GM18909 (cell line): ENCODE data around the gene DARS1.

ENCODE experiments used
- ATAC-seq: cut with Tn5 transposase; IDR thresholded peaks from one replicate; pipeline ENCODE4 v1.9.1; 2021; ENCODE audit warnings: mild to moderate bottlenecking; ENCODE audit not compliant: unreplicated experiment, poor library complexity

Gene DARS1

DNA sequence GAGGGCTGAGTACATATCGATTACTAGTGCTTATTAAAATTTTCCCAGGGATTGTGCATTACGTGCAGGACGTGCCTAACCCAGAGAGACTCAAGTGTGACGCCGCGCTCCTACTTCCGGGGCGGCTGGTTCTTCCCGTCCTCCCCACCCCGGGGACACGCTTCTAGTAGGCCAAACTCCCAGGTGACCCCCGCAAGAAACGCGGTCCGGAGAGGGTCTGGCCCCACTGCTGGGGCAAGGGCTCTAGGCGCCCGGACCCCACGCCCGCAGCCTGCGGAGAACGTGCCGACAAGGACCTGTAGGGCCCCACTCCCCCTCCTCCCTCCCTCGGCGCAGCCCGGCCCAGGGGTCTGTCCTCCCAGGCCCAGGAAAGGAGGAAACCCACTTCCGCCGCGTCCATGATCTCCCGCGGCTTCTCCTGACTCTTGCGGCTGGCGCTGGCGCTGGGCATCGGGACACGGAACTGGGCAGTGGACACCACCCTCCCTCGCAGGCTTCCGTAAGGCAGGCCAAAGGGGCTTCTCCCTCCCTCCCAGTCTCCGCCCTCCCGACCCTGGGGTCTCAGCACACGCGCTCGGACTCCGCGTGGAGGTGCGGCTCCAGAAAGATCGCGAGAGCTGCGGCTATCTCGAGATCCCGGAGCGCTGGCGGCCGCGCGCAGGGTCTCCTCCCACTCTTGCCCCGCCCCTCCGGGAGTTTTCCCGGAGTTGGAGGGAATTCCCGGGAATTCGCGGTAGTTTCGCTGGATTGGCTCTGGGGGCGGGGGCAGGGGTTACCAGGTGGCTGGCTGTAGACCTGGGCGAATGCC, at the start of gene DARS1:
Gene DARS1, minus strand, starts transcription at position 609 of the 808 bp plus-strand sequence. Its CDS starts 158 bp downstream, at position 451.
- ATAC-seq: peak; percentile 83

DNA sequence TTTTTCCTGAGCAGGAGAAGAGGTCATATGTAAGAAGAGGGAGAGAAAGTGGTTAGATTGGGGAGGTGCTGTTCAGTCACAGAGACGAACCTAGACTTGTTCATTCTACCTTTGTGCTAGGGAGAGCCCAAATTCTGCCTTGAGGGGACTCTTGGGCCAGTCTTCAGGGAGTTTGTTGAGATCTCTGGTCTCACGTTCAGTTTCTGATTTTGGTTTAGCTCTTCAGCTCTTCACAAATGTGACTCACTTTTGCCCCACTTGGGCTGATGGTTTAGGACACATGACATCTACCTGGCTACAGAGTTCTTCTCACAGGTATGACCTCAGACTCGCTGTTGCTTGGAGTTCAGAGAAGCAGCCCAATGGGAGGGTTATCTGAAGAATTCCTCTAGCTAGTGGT, 49.2 kb upstream of the DARS1 start:
- ATAC-seq: no peak

GRCh38 chr2:136032817-136033535, 47.5 kb upstream of the DARS1 start:
- ATAC-seq: no peak

GRCh38 chr2:136032192-136032591, 46.8 kb upstream of the DARS1 start:
- no peak for ATAC-seq

- no peak for ATAC-seq
Observed at GRCh38 chr2:136031711-136032110, 46.3 kb upstream of the DARS1 start.

- no peak for ATAC-seq
Observed at GRCh38 chr2:136030406-136030805, 45.0 kb upstream of the DARS1 start.

DNA sequence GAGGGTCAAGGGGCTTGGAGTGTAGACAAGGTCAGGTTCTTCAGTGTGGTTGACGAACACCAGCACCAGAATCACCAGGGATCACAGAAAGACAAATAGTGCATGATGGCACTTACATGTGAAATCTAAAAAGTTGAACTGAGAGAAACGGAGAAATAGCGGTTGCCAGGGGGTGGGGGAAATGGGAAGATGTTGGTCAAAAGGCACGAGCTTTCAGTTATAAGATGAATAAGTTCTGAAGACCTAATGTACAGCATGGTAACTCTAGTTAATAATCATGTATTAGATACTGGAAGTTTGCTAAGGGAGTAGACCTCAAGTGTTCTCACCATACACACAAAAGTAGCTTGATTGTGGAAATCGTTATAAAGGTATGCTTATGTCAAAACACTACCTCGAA, 43.7 kb upstream of the DARS1 start:
- peak; percentile 81 for ATAC-seq

DNA sequence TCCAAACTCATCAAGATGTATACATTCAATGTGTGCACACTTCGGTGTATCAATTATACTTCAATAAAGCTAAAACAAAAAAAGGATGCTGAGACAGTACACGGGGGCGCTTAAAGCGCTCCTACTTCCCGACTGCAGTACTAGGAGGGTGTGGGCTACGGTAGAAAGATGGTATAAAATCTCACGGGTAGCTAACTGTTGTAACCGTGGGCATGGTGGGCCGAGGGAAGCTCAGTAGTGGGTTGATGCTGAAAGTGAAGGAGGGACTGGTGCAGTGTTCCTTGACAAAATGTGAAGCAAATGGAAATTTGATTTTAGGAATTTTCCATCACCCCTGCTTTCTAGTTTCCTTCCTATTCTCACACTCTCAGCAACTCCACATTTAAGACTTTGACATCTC, 42.6 kb upstream of the DARS1 start:
- ATAC-seq: no peak

GRCh38 chr2:136027112-136027511, 41.7 kb upstream of the DARS1 start:
- no peak for ATAC-seq

DNA sequence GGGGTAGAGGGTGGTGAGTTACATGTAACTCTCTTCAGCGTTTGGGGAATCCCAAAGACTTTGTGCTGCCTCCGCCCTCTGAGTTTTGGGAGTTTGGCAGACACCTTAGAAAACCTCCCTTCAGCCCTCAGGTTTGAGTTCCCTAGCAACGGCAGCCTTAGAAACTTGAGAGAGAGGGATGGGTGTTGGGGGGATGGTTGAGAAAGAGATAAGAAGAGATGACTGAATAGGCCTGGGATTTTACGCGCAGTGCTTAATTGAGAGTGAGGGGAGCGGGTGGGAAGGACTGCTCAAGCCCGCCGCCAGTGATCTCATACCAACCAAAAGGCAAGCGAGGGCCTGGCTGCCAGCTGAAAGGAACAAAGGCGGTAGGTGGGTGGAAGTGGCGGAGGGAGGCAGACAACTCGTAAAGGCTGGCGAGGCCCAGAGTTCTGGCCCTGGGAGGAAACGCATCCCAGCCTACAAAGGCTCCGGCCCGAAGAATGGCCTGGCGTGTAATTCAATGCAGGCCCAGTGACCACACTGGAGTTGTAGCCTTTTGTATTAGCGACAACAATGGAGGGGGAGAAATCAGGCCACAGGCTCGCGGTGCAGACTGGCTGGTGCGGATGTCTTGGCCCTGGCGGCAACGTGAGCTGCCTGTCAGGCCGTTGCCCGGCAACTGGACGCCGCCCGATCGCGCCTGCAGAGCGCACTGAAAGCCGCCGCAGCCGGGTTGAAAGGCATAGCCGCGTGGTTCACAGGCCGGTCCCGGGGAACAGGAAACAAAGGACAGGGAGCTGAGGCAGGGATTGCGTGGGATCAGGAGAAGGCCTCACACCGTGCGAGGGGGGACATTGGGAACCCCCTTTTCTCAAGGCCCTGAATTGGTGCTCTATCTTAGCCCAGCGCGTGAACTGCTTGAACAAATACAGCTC, 39.9 kb upstream of the DARS1 start:
- peak; percentile 69 for ATAC-seq

DNA sequence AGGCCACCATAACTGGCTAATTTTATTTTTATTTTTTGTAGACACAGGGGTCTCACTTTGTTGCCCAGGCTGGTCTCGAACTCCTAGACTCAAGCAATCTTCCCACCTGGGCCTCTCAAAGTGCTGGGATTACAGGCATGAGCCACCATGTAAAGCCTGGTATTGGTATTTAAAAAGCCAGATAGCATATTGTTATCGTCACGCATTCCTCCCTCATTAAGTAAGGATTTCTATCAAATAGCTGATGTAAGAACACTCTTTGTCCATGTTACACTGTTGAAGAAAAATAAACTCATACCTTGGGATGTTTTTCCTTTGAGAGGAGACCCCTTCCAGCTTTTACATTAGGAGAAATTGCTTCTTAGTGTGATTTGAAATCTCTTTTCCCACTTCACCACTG, 39.2 kb upstream of the DARS1 start:
- ATAC-seq: no peak

- ATAC-seq: no peak
Observed at GRCh38 chr2:136024185-136024584, 38.8 kb upstream of the DARS1 start.

DNA sequence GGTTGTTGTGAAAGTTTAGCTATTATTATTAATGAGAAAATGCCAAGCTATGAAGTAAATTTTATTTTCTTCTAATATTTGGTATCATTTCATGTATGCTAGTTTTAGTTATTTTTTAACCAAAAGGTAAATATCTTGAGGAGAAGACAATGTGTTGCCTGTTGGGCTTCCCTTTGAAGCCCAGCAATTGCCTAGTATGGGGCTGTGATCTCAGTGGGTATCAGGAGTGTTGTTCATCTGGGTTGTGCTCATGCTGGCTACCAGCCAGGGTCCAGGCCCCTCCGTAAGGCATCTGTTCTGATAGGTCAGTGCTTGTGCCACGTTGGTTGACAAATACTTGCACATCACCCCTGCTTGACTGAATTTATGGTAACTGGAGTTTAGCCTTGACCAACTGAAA, 38.0 kb upstream of the DARS1 start:
- ATAC-seq: no peak

DNA sequence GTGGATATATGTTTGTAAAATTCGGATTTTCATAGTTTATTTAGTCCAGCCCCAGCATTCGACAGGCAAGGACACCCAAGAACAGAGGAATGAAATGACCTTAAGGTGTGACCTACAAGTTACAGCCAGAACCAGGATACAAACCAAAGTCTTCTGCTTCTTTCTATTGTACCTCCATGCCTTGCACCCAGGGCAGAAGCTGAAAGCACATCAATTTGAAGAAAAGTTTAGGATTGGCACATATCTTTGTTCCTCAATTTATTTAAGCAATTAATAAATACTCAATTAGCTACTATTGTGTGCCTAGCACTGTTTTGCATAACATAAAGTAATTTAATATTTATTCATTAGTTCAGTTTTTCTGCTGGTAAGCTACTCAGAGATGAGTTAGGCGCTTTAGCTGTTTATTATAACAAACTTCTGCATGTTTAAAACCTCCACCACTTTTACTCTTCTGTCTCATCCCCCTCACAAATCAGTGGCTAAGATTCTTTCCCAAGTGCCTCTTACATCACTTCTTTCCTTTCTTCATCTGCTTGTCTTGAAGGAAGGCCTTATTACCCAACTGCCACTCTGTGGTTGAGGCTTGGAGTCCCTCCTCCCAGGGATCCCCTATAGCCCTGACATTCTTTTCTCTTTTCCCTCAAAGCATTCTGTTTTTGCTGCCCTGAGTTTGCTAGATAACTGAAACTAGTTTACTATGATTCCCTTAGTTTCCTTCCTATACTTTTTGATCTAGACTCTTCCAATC, 37.1 kb upstream of the DARS1 start:
- no peak for ATAC-seq

DNA sequence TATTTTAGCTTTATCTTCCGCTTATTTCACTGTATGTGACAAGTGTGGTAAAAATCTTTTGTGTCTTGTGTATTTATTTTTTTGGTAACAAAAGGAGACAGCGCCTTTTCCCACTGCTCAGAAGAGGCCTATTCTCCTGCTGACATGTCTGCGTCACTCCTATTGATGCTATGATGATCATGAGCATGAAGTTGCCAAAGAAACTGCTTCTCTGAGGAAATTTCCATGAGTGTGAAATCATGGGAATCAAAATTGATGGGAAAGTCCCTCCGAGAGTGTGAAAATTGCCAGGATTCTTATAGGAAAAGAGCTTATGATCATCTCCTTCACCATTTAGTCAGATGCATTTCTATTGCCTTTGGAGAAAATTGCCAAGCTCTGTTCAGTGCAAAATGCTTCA, 36.5 kb upstream of the DARS1 start:
- ATAC-seq: no peak

DNA sequence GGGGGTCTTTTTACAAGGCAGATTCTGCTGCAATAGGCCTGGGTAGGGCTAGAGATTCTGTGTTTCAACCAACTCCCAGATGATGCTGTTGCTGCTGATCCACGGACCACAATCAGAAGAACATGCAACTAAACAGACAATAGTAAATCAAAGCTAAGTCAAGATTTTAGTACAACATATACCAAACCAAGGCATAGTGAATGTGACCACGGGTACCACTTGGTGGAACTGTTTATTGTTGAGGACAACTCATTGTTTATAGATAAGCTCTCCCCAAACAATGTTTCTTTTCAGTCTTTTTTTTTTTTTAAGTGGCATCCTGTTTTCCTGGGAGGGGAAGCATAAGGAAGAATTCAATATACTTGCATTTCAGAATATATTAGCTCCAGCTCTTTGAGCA, 36.0 kb upstream of the DARS1 start:
- no peak for ATAC-seq

DNA sequence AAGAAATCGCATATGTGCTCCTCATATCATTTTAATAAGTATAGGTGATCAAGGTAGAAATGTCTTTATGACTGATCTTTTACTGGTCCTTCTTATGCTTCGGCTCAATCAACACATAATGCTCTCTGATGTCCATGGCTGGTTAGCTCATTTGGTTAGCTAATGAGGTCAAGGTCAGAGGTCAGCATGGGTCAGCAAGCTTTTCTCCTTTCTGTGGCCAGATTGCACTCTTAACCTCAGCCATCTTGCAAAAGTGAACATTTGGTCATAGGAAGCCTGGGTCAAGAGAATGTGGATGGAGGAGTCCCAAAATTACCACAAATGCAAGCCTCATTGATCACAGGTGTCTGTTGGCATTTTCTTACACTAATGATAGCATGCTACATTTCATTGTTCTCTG, 35.4 kb upstream of the DARS1 start:
- ATAC-seq: peak; percentile 39

- ATAC-seq: no peak
Observed at GRCh38 chr2:136019825-136020224, 34.4 kb upstream of the DARS1 start.

DNA sequence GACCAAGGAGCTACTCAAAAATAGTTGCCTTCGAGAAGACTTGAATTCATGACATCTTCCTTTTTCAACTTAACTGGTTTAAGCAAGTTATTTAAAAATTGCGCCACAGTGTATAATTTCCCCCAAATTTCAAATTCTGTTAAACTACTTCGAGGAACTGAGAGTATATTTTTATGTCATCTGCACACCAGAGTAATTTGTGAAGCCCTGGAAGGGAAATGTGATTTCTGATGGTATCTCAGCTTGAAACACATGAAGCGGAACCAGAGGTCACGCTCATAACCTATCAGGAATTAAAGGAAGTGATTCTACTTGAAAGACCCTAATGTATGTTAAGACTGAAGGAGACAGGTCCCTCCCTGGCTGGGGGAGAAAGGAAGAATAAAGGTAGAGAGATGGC, 33.9 kb upstream of the DARS1 start:
- ATAC-seq: peak; percentile 59

GRCh38 chr2:136017786-136018185, 32.4 kb upstream of the DARS1 start:
- no peak for ATAC-seq
